KMS-11 (cell line): ENCODE results near the gene TMEM114.

ENCODE experiments used
- H2AFZ ChIP-seq: fragments of 200-600 bp; sonication (generic); 2 replicates; pipeline ENCODE4 v1.6.1; 2016; ENCODE audit warnings: antibody characterized with exemption, mixed run types, low read depth
- H3K27ac ChIP-seq: fragments of 200-600 bp; sonication (generic); 2 replicates; pipeline ENCODE4 v1.6.1; 2016; ENCODE audit warnings: mild to moderate bottlenecking, mixed run types
- H3K27me3 ChIP-seq: fragments of 200-600 bp; sonication (generic); 2 replicates; pipeline ENCODE4 v1.6.1; 2017; ENCODE audit warnings: mild to moderate bottlenecking, low read depth, mixed run types, moderate library complexity; ENCODE audit not compliant: insufficient read depth
- H3K36me3 ChIP-seq: fragments of 200-600 bp; sonication (generic); 2 replicates; pipeline ENCODE4 v1.6.1; 2017; ENCODE audit warnings: mild to moderate bottlenecking, mixed run types; ENCODE audit not compliant: insufficient read depth
- H3K4me1 ChIP-seq: fragments of 200-600 bp; sonication (generic); 2 replicates; pipeline ENCODE4 v1.6.1; 2016; ENCODE audit warnings: mild to moderate bottlenecking, low read depth, mixed run types; ENCODE audit not compliant: poor library complexity, severe bottlenecking
- H3K4me2 ChIP-seq: fragments of 200-600 bp; sonication (generic); 2 replicates; pipeline ENCODE4 v1.7.0; 2016; ENCODE audit warnings: mild to moderate bottlenecking, mixed run types
- H3K4me3 ChIP-seq: fragments of 200-600 bp; sonication (generic); IDR thresholded peaks from 2 replicates; pipeline ENCODE4 v1.6.1; 2017; ENCODE audit warnings: low read depth, low read length, mixed read lengths; ENCODE audit not compliant: insufficient read depth
- H3K79me2 ChIP-seq: fragments of 200-600 bp; sonication (generic); 2 replicates; pipeline ENCODE4 v1.6.1; 2016; ENCODE audit warnings: low read depth, mixed run types; ENCODE audit not compliant: insufficient read depth
- H3K9ac ChIP-seq: fragments of 200-600 bp; sonication (generic); 2 replicates; pipeline ENCODE4 v1.6.1; 2016; ENCODE audit warnings: mild to moderate bottlenecking, mixed run types
- H4K20me1 ChIP-seq: fragments of 200-600 bp; sonication (generic); 2 replicates; pipeline ENCODE4 v1.6.1; 2016; ENCODE audit warnings: mild to moderate bottlenecking, mixed run types; ENCODE audit not compliant: insufficient read depth
- TF ChIP-seq, protein P1 (sequence below): fragments of 200-600 bp; sonication (generic); conservative IDR thresholded peaks from 2 replicates; pipeline ENCODE4 v1.6.1; 2017; ENCODE audit warnings: low read depth, mild to moderate bottlenecking, antibody characterized with exemption, low read length, moderate library complexity, mixed read lengths

TMEM114 gene

DNA sequence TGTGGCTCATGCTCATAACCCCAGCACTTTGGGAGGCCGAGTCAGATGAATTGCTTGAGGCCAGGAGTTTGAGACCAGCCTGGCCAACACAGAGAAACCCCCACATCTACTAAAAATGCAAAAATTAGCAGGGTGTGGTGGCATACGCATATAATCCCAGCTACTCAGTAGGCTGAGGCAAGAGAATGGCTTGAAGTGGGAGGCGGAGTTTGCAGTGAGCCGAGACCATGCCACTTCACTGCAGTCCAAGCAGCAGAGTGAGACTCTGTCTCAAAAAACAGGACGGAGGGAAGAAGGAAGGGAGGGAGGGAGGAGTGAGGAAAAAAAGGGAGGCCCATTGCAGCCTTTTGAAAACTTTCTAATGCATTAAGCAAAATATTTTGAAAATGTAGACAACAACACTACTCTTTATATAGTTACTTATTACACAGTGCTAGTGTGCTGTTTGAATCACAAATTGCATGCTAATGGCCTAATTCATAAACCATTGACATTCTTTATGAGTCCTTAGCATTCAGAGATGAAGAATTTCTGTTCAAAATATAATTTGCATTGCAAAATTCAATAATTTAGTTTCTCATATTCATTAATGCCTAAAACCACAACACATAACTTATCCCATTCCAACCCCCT lies 59.4 kb downstream of the TMEM114 start:
- Histone ChIP-seq H4K20me1 (no peaks in the 10 kb centered on the region), H3K36me3 (no peaks in the 10 kb centered on the region), H3K4me1 (no peaks in the 10 kb centered on the region), H3K9ac (no peak overlapping the region), H3K4me2 (no peak overlapping the region), H2AFZ (no peak overlapping the region), H3K27ac (no peak overlapping the region), H3K4me3 (no peak overlapping the region), H3K79me2 (no peaks in the 10 kb centered on the region), H3K27me3 (no peaks in the 10 kb centered on the region)
- TF ChIP-seq, protein P1, sequence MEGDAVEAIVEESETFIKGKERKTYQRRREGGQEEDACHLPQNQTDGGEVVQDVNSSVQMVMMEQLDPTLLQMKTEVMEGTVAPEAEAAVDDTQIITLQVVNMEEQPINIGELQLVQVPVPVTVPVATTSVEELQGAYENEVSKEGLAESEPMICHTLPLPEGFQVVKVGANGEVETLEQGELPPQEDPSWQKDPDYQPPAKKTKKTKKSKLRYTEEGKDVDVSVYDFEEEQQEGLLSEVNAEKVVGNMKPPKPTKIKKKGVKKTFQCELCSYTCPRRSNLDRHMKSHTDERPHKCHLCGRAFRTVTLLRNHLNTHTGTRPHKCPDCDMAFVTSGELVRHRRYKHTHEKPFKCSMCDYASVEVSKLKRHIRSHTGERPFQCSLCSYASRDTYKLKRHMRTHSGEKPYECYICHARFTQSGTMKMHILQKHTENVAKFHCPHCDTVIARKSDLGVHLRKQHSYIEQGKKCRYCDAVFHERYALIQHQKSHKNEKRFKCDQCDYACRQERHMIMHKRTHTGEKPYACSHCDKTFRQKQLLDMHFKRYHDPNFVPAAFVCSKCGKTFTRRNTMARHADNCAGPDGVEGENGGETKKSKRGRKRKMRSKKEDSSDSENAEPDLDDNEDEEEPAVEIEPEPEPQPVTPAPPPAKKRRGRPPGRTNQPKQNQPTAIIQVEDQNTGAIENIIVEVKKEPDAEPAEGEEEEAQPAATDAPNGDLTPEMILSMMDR: no peak

- Histone ChIP-seq H3K4me2 (no peak overlapping the region), H3K9ac (no peak overlapping the region), H3K27me3 (no peaks in the 10 kb centered on the region), H2AFZ (no peak overlapping the region), H3K36me3 (no peaks in the 10 kb centered on the region), H3K79me2 (no peaks in the 10 kb centered on the region), H3K27ac (no peak overlapping the region), H4K20me1 (no peaks in the 10 kb centered on the region), H3K4me1 (no peaks in the 10 kb centered on the region), H3K4me3 (no peak overlapping the region)
- TF ChIP-seq, protein P1: no peak
These were observed 61.8 kb downstream of the TMEM114 start for GRCh38 chr16:8528471-8528870.

DNA sequence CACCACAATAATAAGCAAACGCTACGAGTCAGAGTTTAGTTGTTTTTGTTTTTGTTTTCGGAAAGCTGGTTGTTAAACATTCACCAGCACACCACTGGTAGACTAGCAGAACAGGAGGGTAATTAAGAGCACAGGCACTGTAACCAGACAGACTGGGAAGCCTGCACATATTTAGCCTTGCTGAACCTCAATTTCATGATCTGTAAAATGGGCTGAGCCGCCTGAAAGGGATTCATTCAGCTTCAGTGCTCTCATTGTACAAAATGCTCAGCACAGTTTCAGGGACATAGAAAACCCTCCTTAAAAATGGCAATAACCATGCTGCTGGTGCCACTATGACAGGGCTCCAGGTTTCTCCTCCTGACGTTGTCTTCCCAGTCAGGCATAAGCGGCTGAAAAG lies 66.4 kb downstream of the TMEM114 start:
- no peak overlapping the region for H2AFZ ChIP-seq

GRCh38 chr16:8522757-8523156 lies 67.6 kb downstream of the TMEM114 start:
- TF ChIP-seq, protein P1: no peak
- H3K27me3 ChIP-seq: no peaks in the 10 kb centered on the region

More for the DNA sequence above, 66.4 kb downstream of the TMEM114 start:
- TF ChIP-seq, protein P1: no peak
- no peak overlapping the region for H3K27ac ChIP-seq
- H3K79me2 ChIP-seq: no peaks in the 10 kb centered on the region
- no peaks in the 10 kb centered on the region for H3K27me3 ChIP-seq
- H3K4me2 ChIP-seq: no peak overlapping the region
- no peaks in the 10 kb centered on the region for H4K20me1 ChIP-seq
- H3K4me3 ChIP-seq: no peak overlapping the region
- H3K4me1 ChIP-seq: no peaks in the 10 kb centered on the region
- no peak overlapping the region for H3K9ac ChIP-seq
- H3K36me3 ChIP-seq: no peaks in the 10 kb centered on the region

More at GRCh38 chr16:8522757-8523156, 67.6 kb downstream of the TMEM114 start:
- no peak overlapping the region for H3K4me2 ChIP-seq
- H3K36me3 ChIP-seq: no peaks in the 10 kb centered on the region
- H4K20me1 ChIP-seq: no peaks in the 10 kb centered on the region
- H3K27ac ChIP-seq: no peak overlapping the region
- H3K4me3 ChIP-seq: no peak overlapping the region
- no peak overlapping the region for H3K9ac ChIP-seq
- no peaks in the 10 kb centered on the region for H3K4me1 ChIP-seq
- H3K79me2 ChIP-seq: no peaks in the 10 kb centered on the region
- H2AFZ ChIP-seq: no peak overlapping the region
